Mesenteric fat pad (tissue), 1 donor: ENCODE results near the gene RAPGEF6. TPM values are rescaled to one million over a fixed set of nuclear protein-coding genes. Genes with fewer than 3 reads are reported as not detected.
"Not testable (repeated sequence)": the region's sequence is repeated elsewhere in the genome, so short reads cannot be mapped to it uniquely, and the experiment has no call there.

Source experiments
- DNase-seq: peaks from one replicate; pipeline ENCODE4 v3.0.0-alpha.2; 2020; ENCODE audit warnings: low spot score
- total RNA-seq: library from RNA; stranded (reverse); fragmentation: NEBNext Ultra II Directional; extraction: Animal tissue kit (Norgen Biotek cat#: 25700); gene quantifications from one replicate; pipeline ENCODE4 v1.2.1, GENCODE V29; 2021
- donor health status: DM: yes; HTN: yes; CAD: no.

RAPGEF6 gene
- total RNA-seq, 1 donor from 2014 or later, result 18.2 TPM

- no peak for DNase-seq
Measured at GRCh38 chr5:131511934-131512333, 123.1 kb downstream of the RAPGEF6 start.

- no peak for DNase-seq
Measured at GRCh38 chr5:131509801-131510200, 125.2 kb downstream of the RAPGEF6 start.

DNA sequence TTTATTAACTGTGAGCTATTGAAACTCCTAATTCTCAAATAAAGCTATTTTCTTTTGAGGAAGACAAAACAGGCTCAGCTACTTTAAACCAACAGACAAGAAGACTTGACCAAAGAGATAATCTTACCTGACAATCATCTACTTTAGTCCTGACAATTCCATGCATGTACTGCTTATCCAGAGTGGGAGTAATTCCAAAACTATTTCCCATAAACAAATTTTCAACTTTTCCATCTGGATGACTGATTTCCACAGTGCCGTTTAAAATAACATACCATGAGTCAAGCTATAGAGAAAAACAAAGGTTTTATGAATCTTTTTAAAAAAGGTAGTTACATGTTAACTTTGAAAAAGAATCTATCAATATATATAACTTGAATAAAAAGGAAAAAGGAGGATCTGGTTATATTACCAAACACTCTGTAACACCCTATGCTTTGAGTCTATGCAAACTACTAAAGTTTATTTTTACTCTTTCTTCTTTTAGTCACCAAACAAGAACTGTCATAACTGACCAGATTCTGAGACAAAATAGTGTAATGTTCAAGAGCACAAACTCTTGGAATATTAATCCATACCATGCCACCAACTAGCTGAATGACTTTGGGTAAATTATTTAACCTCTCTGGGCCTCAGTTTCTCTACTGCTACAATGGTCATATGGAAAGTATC is 129.7 kb downstream of the RAPGEF6 start:
- no peak for DNase-seq

- DNase-seq, result no peak
Measured at GRCh38 chr5:131496400-131496713, 138.7 kb downstream of the RAPGEF6 start.

- no peak for DNase-seq
Measured at GRCh38 chr5:131495536-131496399, 139.3 kb downstream of the RAPGEF6 start.

DNA sequence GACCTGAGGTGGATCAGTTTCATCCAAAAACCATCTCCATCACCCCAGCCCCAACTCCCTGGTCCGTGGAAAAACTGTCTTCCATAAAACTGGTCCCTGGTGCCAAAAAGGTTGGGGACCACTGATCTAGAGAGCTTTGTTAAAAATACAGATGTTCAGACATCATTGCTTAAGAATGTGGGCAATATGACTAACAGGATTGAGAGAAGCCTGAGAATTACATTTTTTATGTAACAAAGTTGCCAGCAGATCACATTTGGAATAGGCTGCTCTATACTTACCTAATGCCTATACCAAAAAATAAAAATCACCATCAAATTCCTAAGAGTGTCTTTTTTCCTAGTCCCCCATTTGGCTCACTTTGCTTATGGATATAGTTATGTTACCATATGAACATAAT is 143.3 kb downstream of the RAPGEF6 start:
- no peak for DNase-seq

GRCh38 chr5:131488463-131488862 is 146.6 kb downstream of the RAPGEF6 start:
- DNase-seq, result no peak

DNA sequence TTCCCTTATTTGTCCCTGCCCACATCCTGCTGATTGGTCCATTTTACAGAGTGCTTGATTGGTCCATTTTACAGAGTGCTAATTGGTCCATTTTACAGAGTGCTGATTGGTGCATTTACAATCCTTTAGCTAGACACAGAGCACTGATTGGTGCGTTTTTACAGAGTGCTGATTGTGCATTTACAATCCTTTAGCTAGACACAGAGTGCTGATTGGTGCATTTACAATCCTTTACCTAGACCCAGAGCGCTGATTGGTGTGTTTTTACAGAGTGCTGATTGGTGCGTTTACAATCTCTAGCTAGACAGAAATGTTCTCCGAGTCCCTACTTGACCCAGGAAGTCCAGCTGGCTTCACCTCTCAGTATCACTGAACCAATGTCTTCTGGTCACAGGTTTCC is 147.7 kb downstream of the RAPGEF6 start:
- DNase-seq, result not testable (repeated sequence)

GRCh38 chr5:131482617-131483016 is 152.4 kb downstream of the RAPGEF6 start:
- no peak for DNase-seq

DNA sequence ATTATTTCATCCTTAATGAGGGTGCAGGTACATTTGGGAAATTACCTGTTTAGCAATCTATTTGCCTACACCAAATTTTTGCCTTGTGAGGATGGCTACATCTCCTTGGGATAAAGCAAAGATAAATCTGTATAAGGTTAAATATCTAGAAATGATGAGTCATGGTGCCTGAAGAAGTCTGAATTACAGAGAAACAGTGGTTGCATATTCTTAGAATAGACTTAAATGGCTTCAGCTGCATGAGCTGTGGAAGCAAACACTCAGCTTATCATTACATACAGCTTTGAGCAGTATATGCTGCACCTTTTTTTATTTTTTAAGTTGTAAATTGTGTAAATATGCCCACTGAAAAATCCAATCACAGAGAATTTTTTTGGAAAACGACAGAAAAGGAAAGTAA is 153.5 kb downstream of the RAPGEF6 start:
- DNase-seq, result no peak

DNA sequence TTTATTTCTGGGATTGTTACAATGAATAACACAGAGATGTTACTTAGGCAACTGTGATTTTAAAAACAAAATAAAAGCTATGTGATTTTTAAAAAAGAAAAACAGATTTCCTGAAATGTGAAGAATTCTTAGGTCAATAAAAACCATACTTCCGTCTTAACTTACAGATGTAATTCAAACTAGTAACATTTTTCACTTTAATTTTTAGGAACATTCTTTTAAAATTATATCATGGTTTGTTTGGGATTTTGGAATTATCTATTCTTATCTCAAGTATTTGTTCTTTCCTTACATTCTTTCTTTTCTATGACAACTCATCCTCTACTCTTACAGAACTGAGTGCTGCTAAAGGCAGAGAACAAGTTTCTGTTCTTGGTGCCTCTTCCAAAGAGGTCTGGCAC is 159.5 kb downstream of the RAPGEF6 start:
- no peak for DNase-seq

- no peak for DNase-seq
Measured at GRCh38 chr5:131473731-131474130, 161.3 kb downstream of the RAPGEF6 start.

DNA sequence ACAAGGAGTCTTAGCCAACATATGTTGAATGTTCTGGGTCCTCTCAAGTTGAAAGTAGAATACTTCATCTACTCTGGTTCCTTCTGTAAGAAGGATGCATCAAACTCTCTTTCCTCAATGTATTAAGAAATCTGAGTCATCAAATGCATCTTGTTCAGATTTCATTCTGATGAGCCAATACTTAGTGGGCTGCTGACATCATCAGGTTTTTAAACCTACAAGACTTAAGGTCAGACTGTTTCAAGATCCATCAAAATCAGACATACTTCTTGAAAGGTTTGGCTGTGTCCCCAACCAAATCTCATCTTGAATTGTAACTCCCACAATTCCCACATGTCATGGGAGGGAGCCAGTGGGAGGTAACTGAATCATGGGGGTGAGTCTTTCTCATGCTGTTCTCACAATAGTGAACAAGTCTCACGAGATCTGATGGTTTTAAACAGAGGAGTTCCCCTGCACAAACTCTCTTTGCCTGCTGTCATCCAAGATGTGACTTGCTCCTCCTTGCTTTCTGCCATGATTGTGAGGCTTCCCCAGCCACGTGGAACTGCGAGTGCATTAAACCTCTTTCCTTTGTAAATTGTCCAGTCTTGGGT is 168.8 kb downstream of the RAPGEF6 start:
- no peak for DNase-seq

- no peak for DNase-seq
Measured at GRCh38 chr5:131463656-131464055, 171.4 kb downstream of the RAPGEF6 start.

- no peak for DNase-seq
Measured at GRCh38 chr5:131462454-131462853, 172.6 kb downstream of the RAPGEF6 start.

- no peak for DNase-seq
Measured at GRCh38 chr5:131461742-131462141, 173.3 kb downstream of the RAPGEF6 start.

- no peak for DNase-seq
Measured at GRCh38 chr5:131460867-131461572, 174.0 kb downstream of the RAPGEF6 start.

- DNase-seq, result no peak
Measured at GRCh38 chr5:131460133-131460532, 174.9 kb downstream of the RAPGEF6 start.

DNA sequence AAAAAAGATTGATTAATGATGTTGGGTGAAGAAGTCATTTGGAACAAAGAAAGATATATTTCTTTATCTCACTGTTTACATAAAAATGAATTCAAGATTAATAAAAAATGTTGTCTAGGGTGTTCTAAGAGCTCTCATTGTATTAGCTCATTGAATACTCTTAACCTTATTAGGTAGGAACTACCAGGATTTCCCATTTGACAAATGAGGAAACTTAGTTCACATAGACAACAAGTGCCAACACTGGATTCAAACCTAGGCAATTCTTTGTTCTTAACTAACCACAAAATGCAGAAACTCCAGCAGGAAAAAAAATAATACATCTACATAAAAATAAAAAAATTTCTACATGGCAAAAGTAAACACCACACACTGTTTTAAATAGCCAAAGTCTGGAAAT is 175.8 kb downstream of the RAPGEF6 start:
- no peak for DNase-seq

- no peak for DNase-seq
Measured at GRCh38 chr5:131457193-131457592, 177.8 kb downstream of the RAPGEF6 start.

- no peak for DNase-seq
Measured at GRCh38 chr5:131450941-131451340, 184.1 kb downstream of the RAPGEF6 start.

DNA sequence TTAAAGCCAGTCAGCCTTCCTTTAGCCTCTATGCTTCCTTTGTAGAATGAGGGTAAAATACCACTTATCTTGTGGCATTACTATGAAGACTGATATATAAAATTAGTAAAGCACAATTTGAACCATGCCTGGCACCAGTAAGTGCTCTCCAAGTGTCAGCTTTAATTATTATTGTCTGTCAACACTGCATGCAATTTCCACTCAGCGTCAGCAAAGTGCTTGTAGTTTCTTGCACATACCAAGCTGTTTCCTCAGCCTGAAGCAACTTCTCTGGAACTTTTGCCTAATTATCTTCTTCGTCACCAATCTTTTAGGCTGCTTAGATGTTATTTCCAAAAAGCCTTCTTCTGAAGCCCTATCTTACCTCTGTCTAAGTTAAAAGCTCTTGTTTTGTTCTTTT is 193.8 kb downstream of the RAPGEF6 start:
- no peak for DNase-seq
